NCI-H2107 treated with DMSO at 0.1 percent for 48 hours (cell line): ENCODE results near the gene SNRNP25.

Experiments
- DNase-seq: peaks from one replicate; lab custom pipeline; 2025; ENCODE audit not compliant: unreplicated experiment; lab: John Stamatoyannopoulos, UW

Gene SNRNP25

GRCh38 chr16:101586-101985 is 48.0 kb downstream of the SNRNP25 start:
- DNase-seq, result no peak

DNA sequence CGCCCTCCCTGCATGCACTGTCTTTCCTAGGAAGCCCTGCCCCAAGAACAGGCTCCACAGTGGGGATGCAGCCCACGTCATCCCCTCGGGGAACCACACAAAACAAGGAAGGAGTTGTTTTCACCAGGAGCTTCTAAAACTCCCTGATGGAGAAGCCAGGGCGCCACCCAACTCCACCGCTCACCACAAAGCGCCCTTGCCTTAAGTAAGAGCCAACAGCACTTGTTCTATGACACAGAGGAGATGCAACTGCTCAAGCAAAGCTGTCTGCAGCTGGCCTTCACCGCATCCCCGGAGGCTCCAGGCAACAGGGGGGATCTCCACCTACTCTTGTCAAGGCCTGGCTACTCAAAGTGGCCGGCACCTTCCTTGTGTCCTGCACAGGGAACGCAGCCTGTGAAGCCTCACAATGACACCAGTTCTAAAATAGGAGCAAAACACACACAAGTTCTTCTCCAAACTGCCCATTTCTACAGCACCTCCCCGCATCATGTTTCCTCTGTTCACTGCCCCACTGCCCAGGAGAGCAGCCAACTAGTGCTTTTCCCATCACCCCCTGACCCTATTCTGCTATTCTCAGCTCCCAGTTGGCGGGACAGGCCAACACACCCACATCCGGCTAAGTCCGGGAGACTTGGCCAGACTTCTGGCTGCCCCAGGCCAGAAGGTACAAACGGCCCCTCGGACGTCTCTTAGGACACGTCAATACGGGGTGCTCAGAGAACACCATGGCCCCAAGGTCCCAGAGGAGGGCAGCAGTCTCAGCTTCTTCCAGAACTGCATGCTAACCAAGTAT is 48.6 kb downstream of the SNRNP25 start:
- DNase-seq, result no peak

DNA sequence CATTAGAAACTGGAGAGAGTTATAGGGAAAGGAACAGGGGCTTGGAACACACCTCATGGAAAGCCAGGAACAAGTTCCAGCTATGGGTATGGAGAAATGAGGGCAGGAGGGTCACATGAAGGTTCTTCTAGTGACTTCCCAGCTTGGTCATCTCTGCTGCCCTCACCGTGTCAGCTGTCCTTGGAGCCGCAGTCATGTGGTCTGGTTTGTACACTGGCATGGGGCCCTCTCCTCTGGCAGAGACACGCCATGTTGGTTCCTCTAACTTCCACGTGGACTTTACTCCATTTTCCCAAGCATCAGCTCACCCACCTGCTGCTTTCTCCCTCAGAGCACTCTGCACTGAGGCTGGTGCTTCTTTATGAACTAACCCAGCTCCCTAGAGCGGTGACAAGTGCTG is 50.7 kb downstream of the SNRNP25 start:
- no peak for DNase-seq

DNA sequence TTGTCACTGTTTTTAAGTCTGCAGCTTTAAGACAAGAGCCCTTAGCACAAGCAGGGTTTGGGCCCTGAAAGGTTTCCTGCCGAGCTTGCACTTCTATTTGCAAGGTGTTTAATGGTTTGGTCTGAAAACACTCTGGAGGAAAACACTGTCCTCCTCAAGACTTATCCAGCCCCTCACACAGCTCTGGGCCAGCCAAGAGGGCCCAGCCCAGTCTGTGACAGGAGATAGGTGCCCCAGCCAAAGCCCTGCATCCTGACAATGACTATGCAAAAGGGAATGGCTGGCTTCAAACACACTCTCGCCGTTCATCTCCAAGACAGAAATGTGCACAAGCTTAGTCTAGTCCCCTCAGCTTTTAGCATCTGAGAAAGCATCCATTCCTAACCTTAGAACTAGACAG is 51.3 kb downstream of the SNRNP25 start:
- DNase-seq, result no peak

DNA sequence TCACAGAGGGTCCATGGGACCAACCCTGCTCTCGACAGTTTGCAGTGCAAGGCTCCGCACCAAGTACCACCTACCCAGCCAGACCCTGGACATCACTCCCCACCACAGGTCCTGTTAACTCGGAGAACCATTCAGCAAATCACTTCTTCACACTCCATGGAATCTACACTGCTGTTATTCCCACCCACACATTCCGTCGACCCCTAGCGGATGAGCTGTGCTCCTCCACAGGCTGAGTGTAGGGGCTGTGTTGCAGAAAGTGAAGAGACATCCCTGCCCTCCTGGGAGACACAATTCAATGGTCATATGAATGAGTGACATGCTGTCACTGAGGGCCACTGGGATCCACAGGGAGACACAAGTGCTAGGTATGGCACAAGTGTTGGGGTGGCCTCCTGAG is 51.9 kb downstream of the SNRNP25 start:
- no peak for DNase-seq

DNA sequence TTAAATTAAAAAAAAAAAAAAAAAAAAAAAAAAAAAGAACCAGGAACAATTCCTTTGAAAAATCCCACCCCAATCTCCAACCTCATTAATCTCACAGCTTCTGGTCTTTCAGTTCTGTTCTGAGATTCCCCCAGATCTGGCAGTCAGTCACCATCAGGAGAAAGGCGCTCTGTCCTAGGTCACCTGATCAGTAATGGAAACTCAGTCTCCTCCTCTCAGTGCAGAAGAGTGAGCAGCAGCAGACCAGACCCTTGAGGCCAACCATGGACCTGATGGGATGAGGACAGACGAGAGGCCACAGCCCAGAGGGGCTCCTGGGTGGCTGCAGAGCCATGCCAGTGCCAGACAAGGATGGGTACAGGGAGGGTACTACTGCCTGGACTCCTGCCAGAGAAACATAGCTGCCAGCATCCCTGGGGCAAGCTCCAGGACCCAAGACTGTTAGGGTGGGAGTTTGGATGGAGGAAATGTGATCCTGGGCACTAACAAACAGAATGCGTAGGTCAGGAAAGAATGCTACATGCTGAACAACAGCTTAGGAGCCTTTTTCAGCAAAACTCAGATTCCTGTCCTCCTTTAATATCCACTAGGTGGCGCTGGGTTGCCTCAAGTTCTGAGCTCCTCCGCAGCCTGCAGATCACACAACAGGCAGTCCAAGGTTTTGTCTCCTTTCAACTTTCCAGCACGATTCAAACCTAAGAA is 53.1 kb downstream of the SNRNP25 start:
- DNase-seq, result peak; percentile 87
